ENCODE results near the gene SEC61G. TPM values are rescaled to one million over a fixed set of nuclear protein-coding genes. Genes with fewer than 3 reads are reported as not detected.

SEC61G gene
- polyA plus RNA-seq, 1 donor: 198 TPM

- Histone ChIP-seq H3K27me3 (ENCODE audit: control insufficient read depth, insufficient read depth, low read length) (no peaks in the 10 kb centered on the region), H3K36me3 (ENCODE audit: control insufficient read depth, insufficient read depth, low read length) (no peaks in the 10 kb centered on the region), H3K4me3 (ENCODE audit: low read length) (no peak overlapping the region), H3K9me3 (ENCODE audit: control insufficient read depth, low read depth, low read length) (no peaks in the 10 kb centered on the region), H3K4me1 (ENCODE audit: control insufficient read depth, insufficient read depth, low read length) (peaks cover 5% of the 10 kb centered on the region), H3K27ac (ENCODE audit: low read length) (no peak overlapping the region)
- WGBS (ENCODE audit: insufficient coverage, low lambda C conversion rate): 80% methylated on average over 1 of the region's 9 CpGs
- peak; percentile 86 to 89 for DNase-seq
Observed at GRCh38 chr7:54788664-54789063, 29.7 kb upstream of the SEC61G start.

- Histone ChIP-seq H3K4me1 (ENCODE audit: control insufficient read depth, insufficient read depth, low read length) (peaks cover 5% of the 10 kb centered on the region), H3K27me3 (ENCODE audit: control insufficient read depth, insufficient read depth, low read length) (no peaks in the 10 kb centered on the region), H3K4me3 (ENCODE audit: low read length) (no peak overlapping the region), H3K9me3 (ENCODE audit: control insufficient read depth, low read depth, low read length) (no peaks in the 10 kb centered on the region), H3K27ac (ENCODE audit: low read length) (no peak overlapping the region), H3K36me3 (ENCODE audit: control insufficient read depth, insufficient read depth, low read length) (no peaks in the 10 kb centered on the region)
- WGBS (ENCODE audit: insufficient coverage, low lambda C conversion rate): 90% methylated on average over 2 of the region's 8 CpGs
- DNase-seq: no peak
Observed at GRCh38 chr7:54785261-54785660, 26.2 kb upstream of the SEC61G start.

GRCh38 chr7:54783952-54784351 lies 24.9 kb upstream of the SEC61G start:
- H3K36me3 ChIP-seq (ENCODE audit: control insufficient read depth, insufficient read depth, low read length): no peaks in the 10 kb centered on the region
- no CpG with 5 or more reads among the region's 4 CpGs for WGBS (ENCODE audit: insufficient coverage, low lambda C conversion rate)
- no peaks in the 10 kb centered on the region for H3K9me3 ChIP-seq (ENCODE audit: control insufficient read depth, low read depth, low read length)
- H3K4me3 ChIP-seq (ENCODE audit: low read length): no peak overlapping the region
- DNase-seq: no peak
- no peaks in the 10 kb centered on the region for H3K27me3 ChIP-seq (ENCODE audit: control insufficient read depth, insufficient read depth, low read length)
- no peak overlapping the region for H3K27ac ChIP-seq (ENCODE audit: low read length)
- peaks cover 4% of the 10 kb centered on the region for H3K4me1 ChIP-seq (ENCODE audit: control insufficient read depth, insufficient read depth, low read length)

- Histone ChIP-seq H3K4me3 (ENCODE audit: low read length) (no peak overlapping the region), H3K9me3 (ENCODE audit: control insufficient read depth, low read depth, low read length) (no peaks in the 10 kb centered on the region), H3K27me3 (ENCODE audit: control insufficient read depth, insufficient read depth, low read length) (no peaks in the 10 kb centered on the region), H3K36me3 (ENCODE audit: control insufficient read depth, insufficient read depth, low read length) (no peaks in the 10 kb centered on the region), H3K4me1 (ENCODE audit: control insufficient read depth, insufficient read depth, low read length) (no peaks in the 10 kb centered on the region), H3K27ac (ENCODE audit: low read length) (no peak overlapping the region)
- WGBS (ENCODE audit: insufficient coverage, low lambda C conversion rate): no CpG with 5 or more reads among the region's 8 CpGs
- no peak for DNase-seq
Observed at GRCh38 chr7:54782829-54783228, 23.8 kb upstream of the SEC61G start.

- no CpG with 5 or more reads among the region's 10 CpGs for WGBS (ENCODE audit: insufficient coverage, low lambda C conversion rate)
Observed at GRCh38 chr7:54782314-54782713, 23.3 kb upstream of the SEC61G start.

GRCh38 chr7:54781134-54781920 lies 22.3 kb upstream of the SEC61G start:
- no peak overlapping the region for H3K27ac ChIP-seq (ENCODE audit: low read length)
- no peaks in the 10 kb centered on the region for H3K36me3 ChIP-seq (ENCODE audit: control insufficient read depth, insufficient read depth, low read length)
- no peak for DNase-seq
- no peak overlapping the region for H3K4me3 ChIP-seq (ENCODE audit: low read length)
- H3K9me3 ChIP-seq (ENCODE audit: control insufficient read depth, low read depth, low read length): no peaks in the 10 kb centered on the region
- WGBS (ENCODE audit: insufficient coverage, low lambda C conversion rate): 49% methylated on average over 3 of the region's 8 CpGs
- no peaks in the 10 kb centered on the region for H3K27me3 ChIP-seq (ENCODE audit: control insufficient read depth, insufficient read depth, low read length)
- no peaks in the 10 kb centered on the region for H3K4me1 ChIP-seq (ENCODE audit: control insufficient read depth, insufficient read depth, low read length)

More at GRCh38 chr7:54782314-54782713, 23.3 kb upstream of the SEC61G start:
- Histone ChIP-seq H3K27me3 (ENCODE audit: control insufficient read depth, insufficient read depth, low read length) (no peaks in the 10 kb centered on the region), H3K36me3 (ENCODE audit: control insufficient read depth, insufficient read depth, low read length) (no peaks in the 10 kb centered on the region), H3K27ac (ENCODE audit: low read length) (no peak overlapping the region), H3K4me3 (ENCODE audit: low read length) (no peak overlapping the region), H3K4me1 (ENCODE audit: control insufficient read depth, insufficient read depth, low read length) (no peaks in the 10 kb centered on the region), H3K9me3 (ENCODE audit: control insufficient read depth, low read depth, low read length) (no peaks in the 10 kb centered on the region)
- DNase-seq: no peak

GRCh38 chr7:54780490-54780889 lies 21.5 kb upstream of the SEC61G start:
- no peak overlapping the region for H3K4me3 ChIP-seq (ENCODE audit: low read length)
- no peaks in the 10 kb centered on the region for H3K27me3 ChIP-seq (ENCODE audit: control insufficient read depth, insufficient read depth, low read length)
- H3K4me1 ChIP-seq (ENCODE audit: control insufficient read depth, insufficient read depth, low read length): no peaks in the 10 kb centered on the region
- no peaks in the 10 kb centered on the region for H3K36me3 ChIP-seq (ENCODE audit: control insufficient read depth, insufficient read depth, low read length)
- H3K27ac ChIP-seq (ENCODE audit: low read length): no peak overlapping the region
- H3K9me3 ChIP-seq (ENCODE audit: control insufficient read depth, low read depth, low read length): no peaks in the 10 kb centered on the region
- DNase-seq: no peak
- 50% methylated on average over 1 of the region's 5 CpGs for WGBS (ENCODE audit: insufficient coverage, low lambda C conversion rate)

- Histone ChIP-seq H3K27me3 (ENCODE audit: control insufficient read depth, insufficient read depth, low read length) (no peaks in the 10 kb centered on the region), H3K4me1 (ENCODE audit: control insufficient read depth, insufficient read depth, low read length) (no peaks in the 10 kb centered on the region), H3K4me3 (ENCODE audit: low read length) (no peak overlapping the region), H3K36me3 (ENCODE audit: control insufficient read depth, insufficient read depth, low read length) (no peaks in the 10 kb centered on the region), H3K9me3 (ENCODE audit: control insufficient read depth, low read depth, low read length) (no peaks in the 10 kb centered on the region), H3K27ac (ENCODE audit: low read length) (no peak overlapping the region)
- no peak for DNase-seq
- WGBS (ENCODE audit: insufficient coverage, low lambda C conversion rate): 97% methylated on average over 4 of the region's 7 CpGs
Observed at GRCh38 chr7:54778696-54779540, 19.9 kb upstream of the SEC61G start.

GRCh38 chr7:54778166-54778565 lies 19.2 kb upstream of the SEC61G start:
- Histone ChIP-seq H3K4me1 (ENCODE audit: control insufficient read depth, insufficient read depth, low read length) (no peaks in the 10 kb centered on the region), H3K9me3 (ENCODE audit: control insufficient read depth, low read depth, low read length) (no peaks in the 10 kb centered on the region), H3K4me3 (ENCODE audit: low read length) (no peak overlapping the region), H3K27ac (ENCODE audit: low read length) (no peak overlapping the region), H3K36me3 (ENCODE audit: control insufficient read depth, insufficient read depth, low read length) (no peaks in the 10 kb centered on the region), H3K27me3 (ENCODE audit: control insufficient read depth, insufficient read depth, low read length) (no peaks in the 10 kb centered on the region)
- no CpG with 5 or more reads among the region's 9 CpGs for WGBS (ENCODE audit: insufficient coverage, low lambda C conversion rate)
- no peak for DNase-seq

- H3K36me3 ChIP-seq (ENCODE audit: control insufficient read depth, insufficient read depth, low read length): no peaks in the 10 kb centered on the region
- WGBS (ENCODE audit: insufficient coverage, low lambda C conversion rate): no CpG with 5 or more reads among the region's 18 CpGs
Observed at GRCh38 chr7:54774785-54775740, 16.1 kb upstream of the SEC61G start.

More at GRCh38 chr7:54774785-54775740, 16.1 kb upstream of the SEC61G start:
- H3K4me3 ChIP-seq (ENCODE audit: low read length): no peak overlapping the region
- no peak overlapping the region for H3K27ac ChIP-seq (ENCODE audit: low read length)
- no peak for DNase-seq
- H3K27me3 ChIP-seq (ENCODE audit: control insufficient read depth, insufficient read depth, low read length): peaks cover 4% of the 10 kb centered on the region
- H3K9me3 ChIP-seq (ENCODE audit: control insufficient read depth, low read depth, low read length): no peaks in the 10 kb centered on the region
- no peaks in the 10 kb centered on the region for H3K4me1 ChIP-seq (ENCODE audit: control insufficient read depth, insufficient read depth, low read length)

Data from large intestine (tissue), 3 donors.